Endothelial cell of umbilical vein (primary cell): ENCODE measurements around the gene COL9A3. TPM values are rescaled to one million over a fixed set of nuclear protein-coding genes. Genes with fewer than 3 reads are reported as not detected.
A peak's percentile ranks its signal among the peaks of the same experiment; 100 is the strongest.

Source experiments
- BruUV-seq: library from RNA; stranded (reverse); fragments of 400-500 nt; replicated peaks from 2 replicates; lab custom pipeline; 2021; lab: Mats Ljungman, UMichigan
- CTCF ChIA-PET: fragments of 300-600, 350-600 bp; sonication (Branson Sonifier 250); formaldehyde crosslinking; loops from one replicate; lab custom pipeline; 2021; ENCODE audit warnings: antibody characterized with exemption, inconsistent platforms; lab: Charles Lee
- POLR2A ChIA-PET: fragments of 300-600, 350-600 bp; sonication (Branson Sonifier 250); formaldehyde crosslinking; loops from one replicate; lab custom pipeline; 2021; ENCODE audit warnings: antibody characterized with exemption, inconsistent platforms; lab: Charles Lee
- DNase-seq: peaks from one replicate; pipeline ENCODE4 v3.0.0-alpha.2; 2011; ENCODE audit warnings: low read depth, low spot score
- FAIRE-seq: peaks from 2 replicates; lab custom pipeline; 2011; peaks lifted over from hg19 to GRCh38; lab: Jason Lieb, UNC
- H2AFZ ChIP-seq: 2 replicates; pipeline ENCODE4 v1.6.0; 2012; ENCODE audit warnings: low read depth, low read length, control low read depth, inconsistent platforms
- H3K27ac ChIP-seq: 2 replicates; pipeline ENCODE4 v1.5.1; 2011; ENCODE audit warnings: low read depth, mild to moderate bottlenecking, control low read depth, low read length, moderate library complexity; ENCODE audit not compliant: insufficient read depth
- H3K27me3 ChIP-seq, 2 experiments: 2 replicates each; pipeline versions ENCODE4 v1.6.0 to v1.6.1; 2011; ENCODE audit warnings: low read length in 2 of 2, mixed read lengths in 1 of 2; ENCODE audit not compliant: control insufficient read depth in 2 of 2, insufficient read depth in 2 of 2
- H3K36me3 ChIP-seq, 2 experiments: 2 replicates in 1 of 2; 3 replicates in 1 of 2; pipeline ENCODE4 v1.5.1; 2011; ENCODE audit warnings: low read length in 2 of 2, mild to moderate bottlenecking in 1 of 2, moderate library complexity in 1 of 2; ENCODE audit not compliant: control insufficient read depth in 2 of 2, insufficient read depth in 2 of 2; ENCODE audit errors: extremely low read depth in 1 of 2
- H3K4me1 ChIP-seq: 3 replicates; pipeline ENCODE4 v1.5.1; 2011; ENCODE audit warnings: mild to moderate bottlenecking, low read length; ENCODE audit not compliant: control insufficient read depth, insufficient read depth; ENCODE audit errors: extremely low read depth
- H3K4me2 ChIP-seq: 2 replicates; pipeline ENCODE4 v1.6.1; 2011; ENCODE audit warnings: low read length, control low read depth, mixed read lengths; ENCODE audit not compliant: insufficient read depth
- H3K4me3 ChIP-seq, 3 experiments: fragments of 200-600 bp in 1 of 3; sonication (generic), shearing (Covaris generic) in 1 of 3; replicated peaks in 1 of 3; 2 replicates each; pipeline ENCODE4 v1.5.1; 2011 to 2016; ENCODE audit warnings: control low read depth in 3 of 3, low read length in 3 of 3, mild to moderate bottlenecking in 2 of 3, inconsistent platforms in 1 of 3, low read depth in 1 of 3, moderate library complexity in 1 of 3; ENCODE audit not compliant: insufficient read depth in 1 of 3
- H3K79me2 ChIP-seq: 2 replicates; pipeline ENCODE4 v1.6.0; 2012; ENCODE audit warnings: low read length, inconsistent platforms; ENCODE audit not compliant: control insufficient read depth, insufficient read depth
- H3K9ac ChIP-seq: replicated peaks from 2 replicates; pipeline ENCODE3; 2011; ENCODE audit warnings: low read length, control low read depth; ENCODE audit not compliant: insufficient read depth; ENCODE audit errors: extremely low read depth
- H3K9me1 ChIP-seq: replicated peaks from 3 replicates; pipeline ENCODE4 v1.6.0; 2011; ENCODE audit warnings: mild to moderate bottlenecking, low read length; ENCODE audit not compliant: control insufficient read depth, insufficient read depth; ENCODE audit errors: extremely low read depth
- H3K9me3 ChIP-seq: replicated peaks from 2 replicates; pipeline ENCODE4 v1.5.1; 2012; ENCODE audit warnings: low read length, inconsistent platforms; ENCODE audit not compliant: control insufficient read depth, insufficient read depth
- H4K20me1 ChIP-seq: replicated peaks from 2 replicates; pipeline ENCODE3; 2011; ENCODE audit warnings: mild to moderate bottlenecking, low read length; ENCODE audit not compliant: control insufficient read depth, insufficient read depth; ENCODE audit errors: extremely low read depth
- EZH2 ChIP-seq: IDR thresholded peaks from 2 replicates; pipeline ENCODE4 v1.6.1; 2012; ENCODE audit warnings: borderline replicate concordance, low read depth, mild to moderate bottlenecking, moderate library complexity, low read length, inconsistent platforms; ENCODE audit not compliant: severe bottlenecking
- FOS ChIP-seq: IDR thresholded peaks from 2 replicates; pipeline ENCODE4 v1.6.1; 2011; ENCODE audit warnings: mild to moderate bottlenecking, low read length, moderate library complexity, borderline replicate concordance; ENCODE audit not compliant: insufficient read depth
- GATA2 ChIP-seq: IDR thresholded peaks from 2 replicates; pipeline ENCODE4 v1.7.0; 2011; ENCODE audit warnings: low read depth, mild to moderate bottlenecking, moderate library complexity, mixed read lengths, low read length; ENCODE audit not compliant: insufficient read length, insufficient read depth
- JUN ChIP-seq: IDR thresholded peaks from 2 replicates; pipeline ENCODE4 v1.6.1; 2011; ENCODE audit warnings: borderline replicate concordance, low read depth; ENCODE audit not compliant: insufficient read length, insufficient read depth
- MYC ChIP-seq: IDR thresholded peaks from one replicate; pipeline ENCODE4 v1.6.1; 2011; ENCODE audit warnings: mild to moderate bottlenecking, low read depth, low read length
- POLR2A ChIP-seq: IDR thresholded peaks from 2 replicates; pipeline ENCODE4 v1.6.1; 2012; ENCODE audit warnings: low read depth, mild to moderate bottlenecking, control low read depth, low read length
- POLR2AphosphoS5 ChIP-seq: IDR thresholded peaks from 2 replicates; pipeline ENCODE4 v1.6.1; 2012; ENCODE audit warnings: low read depth, mild to moderate bottlenecking, control low read depth, low read length, moderate library complexity; ENCODE audit not compliant: insufficient read depth
- dilution Hi-C: fragments of 300-500 bp; cut with MboI; formaldehyde crosslinking; loops from one replicate; pipeline ENCODE4 v1.15.0; 2019; ENCODE audit warnings: low sequenced_read_pairs; ENCODE audit not compliant: extremely low pct_ligation_motif_present
- intact Hi-C: fragments of 100-400 bp; cut with micrococcal nuclease; formaldehyde crosslinking; loops from one replicate; pipeline ENCODE4 v1.10.0; 2022
- polyA plus RNA-seq, 4 experiments: library from polyadenylated mRNA; depleted of rRNA in 3 of 4; stranded (reverse) in 3 of 4; unstranded in 1 of 4; fragments of >200 nt; gene quantifications; 2 replicates each; pipeline versions ENCODE4 v1.2.1 to v1.2.3, GENCODE V29; 2011 to 2012; ENCODE audit warnings: missing spikeins in 1 of 4
- total RNA-seq: library from RNA; stranded (reverse); gene quantifications from 2 replicates; pipeline ENCODE4 v1.2.3, GENCODE V29; 2021
- TF ChIP-seq, protein P1 (sequence below): IDR thresholded peaks from 2 replicates; pipeline ENCODE4 v1.6.1; 2011; ENCODE audit not compliant: insufficient read depth, insufficient read length
- TF ChIP-seq, protein P2 (sequence below), 2 donors: IDR thresholded peaks; 1 replicate in 1 of 2; 2 replicates in 1 of 2; pipeline ENCODE4 v1.5.1; 2011; ENCODE audit warnings: low read length in 2 of 2, mild to moderate bottlenecking in 2 of 2, moderate library complexity in 2 of 2, control low read depth in 1 of 2, inconsistent platforms in 1 of 2, low read depth in 1 of 2; ENCODE audit not compliant: insufficient read depth in 1 of 2; ENCODE audit errors: extremely low read depth in 1 of 2

Gene COL9A3
- total and polyA plus RNA-seq, 2 donors (not counting 3 experiments of a cell fraction or from before 2014, with no cell fraction given), result 0.46 to 0.60 TPM

- dilution Hi-C loops, result no loop called here
- Histone ChIP-seq H3K79me2 (no peaks in the 10 kb centered on the region), H3K36me3 (no peaks in the 10 kb centered on the region), H3K9ac (no peak overlapping the region), H2AFZ (no peak overlapping the region), H3K27ac (no peak overlapping the region), H3K27me3 (no peaks in the 10 kb centered on the region), H3K4me1 (no peaks in the 10 kb centered on the region), H3K4me2 (no peak overlapping the region), H3K9me3 (no peaks in the 10 kb centered on the region), H4K20me1 (no peaks in the 10 kb centered on the region), H3K9me1 (no peaks in the 10 kb centered on the region), H3K4me3 (no peak overlapping the region)
- CTCF ChIA-PET, result no interaction called here
- TSS peak; percentile 9 for BruUV-seq
- intact Hi-C loops, result no loop called here
- peak; percentile 28 for FAIRE-seq
- POLR2A ChIA-PET, result no interaction called here
- DNase-seq, result no peak
- TF ChIP-seq EZH2, result no peak
- TF ChIP-seq, protein P1, sequence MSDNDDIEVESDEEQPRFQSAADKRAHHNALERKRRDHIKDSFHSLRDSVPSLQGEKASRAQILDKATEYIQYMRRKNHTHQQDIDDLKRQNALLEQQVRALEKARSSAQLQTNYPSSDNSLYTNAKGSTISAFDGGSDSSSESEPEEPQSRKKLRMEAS, result no peak
- TF ChIP-seq POLR2AphosphoS5, result no peak
- TF ChIP-seq MYC, result no peak
- no peak for TF ChIP-seq JUN
- TF ChIP-seq, protein P2, sequence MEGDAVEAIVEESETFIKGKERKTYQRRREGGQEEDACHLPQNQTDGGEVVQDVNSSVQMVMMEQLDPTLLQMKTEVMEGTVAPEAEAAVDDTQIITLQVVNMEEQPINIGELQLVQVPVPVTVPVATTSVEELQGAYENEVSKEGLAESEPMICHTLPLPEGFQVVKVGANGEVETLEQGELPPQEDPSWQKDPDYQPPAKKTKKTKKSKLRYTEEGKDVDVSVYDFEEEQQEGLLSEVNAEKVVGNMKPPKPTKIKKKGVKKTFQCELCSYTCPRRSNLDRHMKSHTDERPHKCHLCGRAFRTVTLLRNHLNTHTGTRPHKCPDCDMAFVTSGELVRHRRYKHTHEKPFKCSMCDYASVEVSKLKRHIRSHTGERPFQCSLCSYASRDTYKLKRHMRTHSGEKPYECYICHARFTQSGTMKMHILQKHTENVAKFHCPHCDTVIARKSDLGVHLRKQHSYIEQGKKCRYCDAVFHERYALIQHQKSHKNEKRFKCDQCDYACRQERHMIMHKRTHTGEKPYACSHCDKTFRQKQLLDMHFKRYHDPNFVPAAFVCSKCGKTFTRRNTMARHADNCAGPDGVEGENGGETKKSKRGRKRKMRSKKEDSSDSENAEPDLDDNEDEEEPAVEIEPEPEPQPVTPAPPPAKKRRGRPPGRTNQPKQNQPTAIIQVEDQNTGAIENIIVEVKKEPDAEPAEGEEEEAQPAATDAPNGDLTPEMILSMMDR (IDR thresholded peaks at IDR 0.05; ENCODE audit: extremely low read depth in 1 of 2, insufficient read depth in 1 of 2, low read depth in 1 of 2, low read length in 2 of 2), result no peak
- TF ChIP-seq GATA2, result no peak
- no peak for TF ChIP-seq POLR2A
- no peak for TF ChIP-seq FOS
Measured at GRCh38 chr20:62843656-62844055, 26.8 kb downstream of the COL9A3 start.
